ENCODE data around the gene NUDT16L1.

DNA sequence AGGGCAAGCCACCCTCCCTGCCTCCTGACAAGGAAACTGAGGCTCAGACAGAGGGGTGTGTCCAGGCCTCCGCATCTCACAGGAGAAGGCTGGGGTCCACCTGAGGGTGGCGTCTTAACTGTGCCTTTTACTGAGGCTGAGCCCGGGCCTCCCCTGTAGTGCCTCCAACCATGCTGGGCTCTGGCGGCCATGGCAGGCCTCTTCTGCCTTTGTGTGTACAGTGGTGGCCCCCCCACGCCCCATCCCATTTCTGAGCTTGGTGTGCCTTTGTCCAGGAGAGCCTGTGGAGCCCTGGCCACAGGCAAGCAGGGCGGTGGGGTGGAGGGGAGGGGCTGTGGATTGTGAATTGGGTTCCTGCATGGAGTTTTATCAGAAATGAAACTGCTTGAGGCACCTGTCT, 37.6 kb upstream of the NUDT16L1 start:
- TF ChIP-seq EGR1 (IDR thresholded peaks at IDR 0.05; ENCODE audit: borderline replicate concordance, low read depth, low read length) (no peak), EP300 (IDR thresholded peaks at IDR 0.05; ENCODE audit: borderline replicate concordance in 1 of 2, low read depth in 2 of 2, low read length in 2 of 2) (no peak), RFX5 (IDR thresholded peaks at IDR 0.05; ENCODE audit: borderline replicate concordance, low read depth, low read length) (no peak), RAD21 (IDR thresholded peaks at IDR 0.05 in 1 of 2, conservative IDR thresholded peaks at IDR 0.05 in 1 of 2; ENCODE audit: low read depth in 2 of 2, low read length in 2 of 2) (no peak), YY1 (IDR thresholded peaks at IDR 0.05; ENCODE audit: low read depth, low read length) (no peak), TAF1 (IDR thresholded peaks at IDR 0.05; ENCODE audit: low read depth, low read length) (no peak), POLR2AphosphoS5 (IDR thresholded peaks at IDR 0.05; ENCODE audit: low read depth, low read length) (no peak), JUN (IDR thresholded peaks at IDR 0.05; ENCODE audit: low read depth, low read length) (no peak), BACH1 (IDR thresholded peaks at IDR 0.05; ENCODE audit: low read length) (no peak), ATF3 (IDR thresholded peaks at IDR 0.05; ENCODE audit: insufficient read depth, low read depth, low read length) (no peak), GABPA (IDR thresholded peaks at IDR 0.05; ENCODE audit: borderline replicate concordance, insufficient read depth, low read length) (no peak), EZH2 (IDR thresholded peaks at IDR 0.05; ENCODE audit: low read depth, low read length, severe bottlenecking) (no peak), KDM5A (IDR thresholded peaks at IDR 0.05; ENCODE audit: low read length) (no peak)
- TF ChIP-seq, protein P1, sequence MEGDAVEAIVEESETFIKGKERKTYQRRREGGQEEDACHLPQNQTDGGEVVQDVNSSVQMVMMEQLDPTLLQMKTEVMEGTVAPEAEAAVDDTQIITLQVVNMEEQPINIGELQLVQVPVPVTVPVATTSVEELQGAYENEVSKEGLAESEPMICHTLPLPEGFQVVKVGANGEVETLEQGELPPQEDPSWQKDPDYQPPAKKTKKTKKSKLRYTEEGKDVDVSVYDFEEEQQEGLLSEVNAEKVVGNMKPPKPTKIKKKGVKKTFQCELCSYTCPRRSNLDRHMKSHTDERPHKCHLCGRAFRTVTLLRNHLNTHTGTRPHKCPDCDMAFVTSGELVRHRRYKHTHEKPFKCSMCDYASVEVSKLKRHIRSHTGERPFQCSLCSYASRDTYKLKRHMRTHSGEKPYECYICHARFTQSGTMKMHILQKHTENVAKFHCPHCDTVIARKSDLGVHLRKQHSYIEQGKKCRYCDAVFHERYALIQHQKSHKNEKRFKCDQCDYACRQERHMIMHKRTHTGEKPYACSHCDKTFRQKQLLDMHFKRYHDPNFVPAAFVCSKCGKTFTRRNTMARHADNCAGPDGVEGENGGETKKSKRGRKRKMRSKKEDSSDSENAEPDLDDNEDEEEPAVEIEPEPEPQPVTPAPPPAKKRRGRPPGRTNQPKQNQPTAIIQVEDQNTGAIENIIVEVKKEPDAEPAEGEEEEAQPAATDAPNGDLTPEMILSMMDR (IDR thresholded peaks at IDR 0.05; ENCODE audit: control extremely low read depth in 1 of 3, insufficient read depth in 1 of 3, low read depth in 1 of 3, low read length in 3 of 3), result no peak

Measured in H1 (cell line).